ENCODE measurements around the gene PSMD4. TPM values are rescaled to one million over a fixed set of nuclear protein-coding genes. Genes with fewer than 3 reads are reported as not detected.

PSMD4 gene
- total RNA-seq, 1 experiment from 2014 or later: 207 TPM

- WGBS (ENCODE audit: extremely low coverage, insufficient read length, low lambda C conversion rate): no CpG with 5 or more reads among the region's 10 CpGs
- H2AFZ ChIP-seq (ENCODE audit: low read length): no peak overlapping the region
These were observed 847 bp downstream of the PSMD4 start for GRCh38 chr1:151255381-151255780.

More at GRCh38 chr1:151255381-151255780, 847 bp downstream of the PSMD4 start:
- no peak for DNase-seq
- no peaks in the 10 kb centered on the region for H3K4me1 ChIP-seq (ENCODE audit: insufficient read depth, low read length)
- TF ChIP-seq CTCF (conservative IDR thresholded peaks at IDR 0.05): no peak
- H2BK12ac ChIP-seq (ENCODE audit: insufficient read length, low read depth, low read length): no peak overlapping the region
- H4K8ac ChIP-seq (replicated peaks; ENCODE audit: insufficient read length, low read depth, low read length): no peak overlapping the region
- no peak overlapping the region for H2AK5ac ChIP-seq (ENCODE audit: insufficient read length, low read length)
- Mint-ChIP-seq H3K27me3 (ENCODE audit: low read depth) (peaks cover 2% of the 10 kb centered on the region; the same call in 1 of the 2 replicates), H3K4me1 (peaks cover 8% of the 10 kb centered on the region in 2 experiments), H3K4me3 (peak overlapping the region; percentile 91 to 95), H3K9me3 (no peaks in the 10 kb centered on the region), H3K27ac (peak overlapping the region; percentile 84 to 97 (median 93)), H3K36me3 (ENCODE audit: insufficient read depth in 1 of 3, low read depth in 3 of 3) (peaks cover 0 to 11% (median 6%) of the 10 kb centered on the region in 3 experiments; a peak in 5 of 7 replicates)
- no peak overlapping the region for H3K27ac ChIP-seq (ENCODE audit: insufficient read length, low read depth, low read length)
- H3K56ac ChIP-seq (ENCODE audit: insufficient read length, low read depth, low read length): no peak overlapping the region
- H3K9ac ChIP-seq (ENCODE audit: extremely low read depth, insufficient read length, low read length): peak overlapping the region; percentile 93
- no peaks in the 10 kb centered on the region for H3K23me2 ChIP-seq (ENCODE audit: insufficient read length, low read depth, low read length, poor library complexity, severe bottlenecking)
- no peak overlapping the region for H3K23ac ChIP-seq (ENCODE audit: insufficient read length, low read depth, low read length)
- H3K4me2 ChIP-seq (ENCODE audit: insufficient read depth, insufficient read length, low read length): peak overlapping the region; percentile 86
- no peak overlapping the region for H3K14ac ChIP-seq (ENCODE audit: insufficient read depth, low read length)
- no peak overlapping the region for H3K18ac ChIP-seq (ENCODE audit: insufficient read length, low read depth, low read length)
- H2BK15ac ChIP-seq (ENCODE audit: low read depth, low read length): no peak overlapping the region
- H4K91ac ChIP-seq (ENCODE audit: insufficient read length, low read depth, low read length): no peak overlapping the region
- H3K4ac ChIP-seq (ENCODE audit: low read depth, low read length): no peak overlapping the region
- H3K9me3 ChIP-seq (ENCODE audit: control insufficient read depth, low read depth, low read length): no peaks in the 10 kb centered on the region
- H2BK5ac ChIP-seq (ENCODE audit: insufficient read length, low read length): no peak overlapping the region
- H3K79me2 ChIP-seq (ENCODE audit: insufficient read depth, low read length): peaks cover 13% of the 10 kb centered on the region; the same call in 1 of the 2 replicates
- H3T11ph ChIP-seq (ENCODE audit: low read length): no peak overlapping the region
- H4K20me1 ChIP-seq (ENCODE audit: control insufficient read depth, insufficient read depth, insufficient read length): no peaks in the 10 kb centered on the region
- no peak overlapping the region for H4K5ac ChIP-seq (ENCODE audit: insufficient read length, low read depth, low read length)
- no peaks in the 10 kb centered on the region for H3K27me3 ChIP-seq (ENCODE audit: insufficient read depth, low read length)
- H3K79me1 ChIP-seq (ENCODE audit: insufficient read depth, low read depth, low read length, poor library complexity, severe bottlenecking): peaks cover 3% of the 10 kb centered on the region
- no peak overlapping the region for H2BK20ac ChIP-seq (ENCODE audit: low read depth, low read length, poor library complexity, severe bottlenecking)
- H2BK120ac ChIP-seq (ENCODE audit: low read depth, low read length, poor library complexity, severe bottlenecking): no peak overlapping the region

All from H9 (cell line).